Choroid plexus epithelial cell (primary cell): Measurements from ENCODE around the gene STK17B.
"Not testable (repeated sequence)": the region's sequence is repeated elsewhere in the genome, so short reads cannot be mapped to it uniquely, and the experiment has no call there.

Experiments used
- DNase-seq: peaks from one replicate; pipeline ENCODE4 v3.0.0-alpha.2; 2010; ENCODE audit warnings: low read depth
- H3K4me3 ChIP-seq: 2 replicates; pipeline ENCODE4 v1.5.1; 2011; ENCODE audit warnings: low read depth, mild to moderate bottlenecking, control low read depth, low read length, moderate library complexity
- TF ChIP-seq, protein P1 (sequence below): conservative IDR thresholded peaks from 2 replicates; pipeline ENCODE4 v1.5.1; 2011; ENCODE audit warnings: low read depth, mild to moderate bottlenecking, control low read depth, inconsistent platforms, low read length, moderate library complexity

STK17B gene

GRCh38 chr2:196103626-196104025 is 67.8 kb downstream of the STK17B start:
- H3K4me3 ChIP-seq, result no peak overlapping the region
- DNase-seq, result no peak
- TF ChIP-seq, protein P1, sequence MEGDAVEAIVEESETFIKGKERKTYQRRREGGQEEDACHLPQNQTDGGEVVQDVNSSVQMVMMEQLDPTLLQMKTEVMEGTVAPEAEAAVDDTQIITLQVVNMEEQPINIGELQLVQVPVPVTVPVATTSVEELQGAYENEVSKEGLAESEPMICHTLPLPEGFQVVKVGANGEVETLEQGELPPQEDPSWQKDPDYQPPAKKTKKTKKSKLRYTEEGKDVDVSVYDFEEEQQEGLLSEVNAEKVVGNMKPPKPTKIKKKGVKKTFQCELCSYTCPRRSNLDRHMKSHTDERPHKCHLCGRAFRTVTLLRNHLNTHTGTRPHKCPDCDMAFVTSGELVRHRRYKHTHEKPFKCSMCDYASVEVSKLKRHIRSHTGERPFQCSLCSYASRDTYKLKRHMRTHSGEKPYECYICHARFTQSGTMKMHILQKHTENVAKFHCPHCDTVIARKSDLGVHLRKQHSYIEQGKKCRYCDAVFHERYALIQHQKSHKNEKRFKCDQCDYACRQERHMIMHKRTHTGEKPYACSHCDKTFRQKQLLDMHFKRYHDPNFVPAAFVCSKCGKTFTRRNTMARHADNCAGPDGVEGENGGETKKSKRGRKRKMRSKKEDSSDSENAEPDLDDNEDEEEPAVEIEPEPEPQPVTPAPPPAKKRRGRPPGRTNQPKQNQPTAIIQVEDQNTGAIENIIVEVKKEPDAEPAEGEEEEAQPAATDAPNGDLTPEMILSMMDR, result no peak

DNA sequence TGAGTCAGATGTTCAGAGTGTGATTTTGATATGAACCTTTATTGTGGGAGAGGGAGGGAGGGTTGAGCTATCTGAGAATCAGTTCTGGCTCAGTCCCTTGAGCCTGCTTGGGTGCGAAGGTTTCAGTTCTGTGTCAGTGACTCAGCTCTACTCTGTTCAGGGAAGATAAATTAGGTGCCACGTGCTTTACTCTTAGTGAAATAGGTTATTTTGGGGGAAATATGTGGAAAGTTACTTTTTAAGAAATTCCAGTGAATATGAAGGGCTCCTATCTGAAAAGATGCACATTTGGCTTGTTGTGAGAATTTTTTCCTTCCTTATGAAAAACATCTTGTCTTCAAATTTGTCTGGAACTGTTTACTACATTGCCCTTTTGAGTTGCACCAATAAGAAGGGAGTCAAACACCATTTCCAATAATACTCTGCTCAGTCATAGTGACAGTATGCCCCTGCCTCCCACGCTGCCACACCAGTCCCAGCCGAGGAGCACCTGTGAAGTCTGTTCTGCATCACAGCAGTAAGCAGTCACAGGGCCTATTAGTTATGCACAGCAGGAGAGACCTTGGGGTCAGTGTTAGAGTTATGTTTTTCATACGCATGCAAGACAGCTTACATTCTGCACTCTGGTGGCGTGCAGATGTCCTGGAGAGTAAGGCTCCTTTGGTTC is 69.9 kb downstream of the STK17B start:
- peak; percentile 91 for DNase-seq

GRCh38 chr2:196099916-196100315 is 71.5 kb downstream of the STK17B start:
- TF ChIP-seq, protein P1, result no peak
- no peak overlapping the region for H3K4me3 ChIP-seq
- DNase-seq, result no peak

More for the DNA sequence above, 69.9 kb downstream of the STK17B start:
- no peak overlapping the region for H3K4me3 ChIP-seq
- TF ChIP-seq, protein P1, result peak; percentile 30

GRCh38 chr2:196097864-196098660 is 73.3 kb downstream of the STK17B start:
- DNase-seq, result no peak
- TF ChIP-seq, protein P1, result no peak
- no peak overlapping the region for H3K4me3 ChIP-seq

- no peak for DNase-seq
- H3K4me3 ChIP-seq, result no peak overlapping the region
- TF ChIP-seq, protein P1, result no peak
Measured at GRCh38 chr2:196096982-196097745, 74.2 kb downstream of the STK17B start.

DNA sequence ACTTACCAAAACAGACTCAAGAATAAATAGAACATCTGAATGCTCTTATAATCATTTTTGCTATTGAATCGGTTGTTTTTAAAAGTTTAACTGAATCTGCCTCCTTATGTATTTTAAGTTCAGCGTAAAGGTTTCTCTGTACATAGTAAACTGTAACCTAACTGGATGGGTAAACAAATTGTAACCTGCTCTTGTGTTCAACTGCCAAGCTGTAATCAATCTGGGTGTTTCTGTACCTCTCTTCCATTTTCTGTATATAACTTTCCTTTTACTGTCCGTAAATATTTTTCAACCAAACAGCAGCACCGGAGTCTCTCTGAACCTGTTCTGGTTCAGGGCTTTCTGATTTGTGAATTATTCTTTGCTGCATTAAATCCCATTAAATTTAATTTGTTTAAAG is 75.1 kb downstream of the STK17B start:
- no peak overlapping the region for H3K4me3 ChIP-seq
- DNase-seq, result no peak
- TF ChIP-seq, protein P1, result no peak

DNA sequence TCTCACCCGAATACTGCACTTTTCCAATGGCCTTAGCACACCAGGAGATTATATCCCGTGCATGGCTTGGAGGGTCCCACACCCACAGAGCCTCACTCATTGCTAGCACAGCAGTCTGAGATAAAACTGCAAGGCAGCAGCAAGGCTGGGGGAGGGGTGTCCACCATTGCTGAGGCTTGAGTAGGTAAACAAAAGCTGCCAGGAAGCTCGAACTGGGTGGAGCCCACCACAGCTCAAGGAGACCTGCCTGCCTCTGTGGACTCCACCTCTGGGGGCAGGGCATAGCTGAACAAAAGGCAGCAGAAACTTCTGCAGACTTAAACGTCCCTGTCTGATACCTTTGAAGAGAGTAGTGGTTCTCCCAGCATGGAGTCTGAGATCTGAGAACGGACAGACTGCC is 81.9 kb downstream of the STK17B start:
- not testable (repeated sequence) for H3K4me3 ChIP-seq, DNase-seq
